Lower leg skin (tissue), 4 donors: ENCODE measurements around the gene KRTAP10-7. TPM values are rescaled to one million over a fixed set of nuclear protein-coding genes. Genes with fewer than 3 reads are reported as not detected.
"Not testable (repeated sequence)": the region's sequence is repeated elsewhere in the genome, so short reads cannot be mapped to it uniquely, and the experiment has no call there.

Experiments used
- DNase-seq, 2 donors: peaks; one replicate each; pipeline ENCODE4 v3.0.0-alpha.2; 2019; ENCODE audit warnings: low spot score in 2 of 2
- H3K4me3 ChIP-seq: fragments of 200-600 bp; sonication (generic); 2 replicates; pipeline ENCODE4 v1.5.1; 2017; ENCODE audit warnings: mild to moderate bottlenecking, low read depth; ENCODE audit not compliant: poor library complexity, severe bottlenecking
- POLR2A ChIP-seq, 2 donors: fragments of 450-650 bp; IDR thresholded peaks; one replicate each; pipeline ENCODE4 v1.6.1; 2016 to 2017; ENCODE audit warnings: antibody characterized with exemption in 2 of 2, mild to moderate bottlenecking in 1 of 2, moderate library complexity in 1 of 2
- WGBS, 2 donors: methylation state at CpG; one replicate each; pipeline ENCODE4 v1.1.5; 2018; 5-methylcytosine and 5-hydroxymethylcytosine counted together
- intact Hi-C: fragments of 100-400 bp; cut with DNase I; formaldehyde crosslinking; loops from one replicate; pipeline ENCODE4 v1.15.0; 2023; ENCODE audit warnings: low total_unique reads
- total RNA-seq, 4 donors: library from RNA; depleted of rRNA; stranded (reverse); fragments of >200 nt; gene quantifications; one replicate each; pipeline ENCODE4 v1.1.0, GENCODE V29; 2016
- TF ChIP-seq, protein P1 (sequence below), 3 donors: fragments of 450-650 bp; IDR thresholded peaks; one replicate each; pipeline ENCODE4 v1.5.1; 2016; ENCODE audit warnings: antibody characterized with exemption in 3 of 3, mild to moderate bottlenecking in 3 of 3, moderate library complexity in 2 of 3

The KRTAP10-7 gene
- total RNA-seq, 4 donors from 2014 or later: 2.4 to 11.0 TPM; not detected in 2

DNA sequence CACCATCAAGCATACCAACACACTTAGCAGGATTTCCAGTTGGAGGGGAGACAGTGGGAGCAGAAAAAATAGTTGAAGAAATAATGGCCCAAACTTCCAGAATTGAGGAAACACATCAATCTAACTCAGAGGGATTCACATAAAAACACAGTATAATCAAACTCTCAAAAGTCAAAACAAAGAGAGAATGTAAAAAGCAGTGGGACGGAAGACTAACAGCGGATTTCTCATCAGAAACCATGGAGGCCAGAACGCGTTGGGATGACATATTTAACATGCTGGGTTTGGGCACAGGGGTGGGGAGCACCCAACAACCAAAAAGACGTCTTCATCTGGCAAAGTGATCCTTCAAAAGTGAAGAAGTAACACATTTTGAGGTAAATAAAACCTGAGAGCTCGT lies 19.5 kb downstream of the KRTAP10-7 start:
- intact Hi-C loops: no loop called here
- TF ChIP-seq POLR2A (IDR thresholded peaks at IDR 0.05): no peak
- TF ChIP-seq, protein P1, sequence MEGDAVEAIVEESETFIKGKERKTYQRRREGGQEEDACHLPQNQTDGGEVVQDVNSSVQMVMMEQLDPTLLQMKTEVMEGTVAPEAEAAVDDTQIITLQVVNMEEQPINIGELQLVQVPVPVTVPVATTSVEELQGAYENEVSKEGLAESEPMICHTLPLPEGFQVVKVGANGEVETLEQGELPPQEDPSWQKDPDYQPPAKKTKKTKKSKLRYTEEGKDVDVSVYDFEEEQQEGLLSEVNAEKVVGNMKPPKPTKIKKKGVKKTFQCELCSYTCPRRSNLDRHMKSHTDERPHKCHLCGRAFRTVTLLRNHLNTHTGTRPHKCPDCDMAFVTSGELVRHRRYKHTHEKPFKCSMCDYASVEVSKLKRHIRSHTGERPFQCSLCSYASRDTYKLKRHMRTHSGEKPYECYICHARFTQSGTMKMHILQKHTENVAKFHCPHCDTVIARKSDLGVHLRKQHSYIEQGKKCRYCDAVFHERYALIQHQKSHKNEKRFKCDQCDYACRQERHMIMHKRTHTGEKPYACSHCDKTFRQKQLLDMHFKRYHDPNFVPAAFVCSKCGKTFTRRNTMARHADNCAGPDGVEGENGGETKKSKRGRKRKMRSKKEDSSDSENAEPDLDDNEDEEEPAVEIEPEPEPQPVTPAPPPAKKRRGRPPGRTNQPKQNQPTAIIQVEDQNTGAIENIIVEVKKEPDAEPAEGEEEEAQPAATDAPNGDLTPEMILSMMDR (IDR thresholded peaks at IDR 0.05): no peak
- no peak overlapping the region for H3K4me3 ChIP-seq
- 89 to 90% methylated on average over 6 of the region's 6 CpGs for WGBS, 2 donors
- DNase-seq: no peak

DNA sequence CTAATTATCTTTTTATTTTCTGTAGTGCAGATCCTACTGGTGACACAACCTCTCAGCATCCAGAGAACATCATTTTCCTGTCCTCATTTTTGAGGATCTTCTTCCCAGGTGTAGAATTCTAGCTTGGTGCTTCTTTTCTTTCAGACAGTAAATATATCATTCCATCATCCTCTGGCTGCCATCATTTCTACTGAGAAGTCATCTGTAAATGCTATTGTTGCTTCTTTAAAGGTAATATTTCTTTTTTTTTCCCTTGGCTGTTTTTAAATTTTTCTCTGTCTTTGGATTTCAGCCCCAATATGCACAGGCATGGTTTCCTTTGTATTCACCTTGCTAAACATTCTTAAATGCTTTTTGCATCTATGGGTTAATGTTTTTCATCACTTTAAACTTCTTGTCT lies 23.2 kb downstream of the KRTAP10-7 start:
- TF ChIP-seq, protein P1 (IDR thresholded peaks at IDR 0.05): no peak
- no peak for TF ChIP-seq POLR2A (IDR thresholded peaks at IDR 0.05)
- DNase-seq: no peak
- intact Hi-C loops: no loop called here
- H3K4me3 ChIP-seq: no peak overlapping the region

DNA sequence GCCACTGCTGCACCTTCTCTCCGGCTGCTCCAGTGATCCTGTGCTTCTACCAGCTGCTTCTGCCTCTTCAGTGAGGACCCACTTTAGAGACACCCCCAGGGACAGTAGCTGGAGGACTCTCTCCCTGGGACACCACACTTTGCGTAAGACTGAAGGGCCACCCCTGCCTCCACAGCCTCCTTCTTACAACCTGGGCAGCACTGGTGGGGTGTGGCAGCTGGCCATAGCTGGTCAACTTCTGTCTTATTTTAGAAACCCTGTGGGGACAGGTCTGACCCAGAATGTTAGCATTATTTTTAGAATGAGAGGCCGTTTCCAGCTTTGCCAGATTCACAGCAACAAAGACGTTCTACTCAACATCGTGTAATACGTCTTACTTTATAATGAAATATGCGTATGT lies 25.4 kb downstream of the KRTAP10-7 start:
- intact Hi-C loops: no loop called here
- no peak for DNase-seq
- TF ChIP-seq, protein P1 (IDR thresholded peaks at IDR 0.05): no peak
- no peak for TF ChIP-seq POLR2A (IDR thresholded peaks at IDR 0.05)
- WGBS, 2 donors: 86 to 89% methylated on average over 7 of the region's 7 CpGs
- no peak overlapping the region for H3K4me3 ChIP-seq

DNA sequence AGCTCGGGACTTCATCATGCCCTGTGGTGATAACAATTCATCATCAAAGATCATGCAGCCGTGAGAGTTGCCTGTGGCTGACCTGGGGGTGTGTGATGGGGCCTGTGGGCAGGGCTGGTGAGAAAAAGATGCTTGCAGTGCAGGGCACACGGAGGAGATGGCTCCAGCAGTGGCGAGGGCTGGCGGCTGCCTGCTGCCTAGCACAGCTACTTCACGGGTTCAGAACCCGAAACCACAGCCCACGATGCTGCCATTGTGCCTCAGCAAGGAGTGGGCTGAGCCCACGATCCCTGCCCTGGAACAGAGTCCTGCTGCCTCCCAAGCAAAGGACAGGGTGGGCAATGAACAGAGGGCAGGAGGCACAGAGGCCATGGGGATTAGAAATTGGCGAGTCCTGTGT lies 25.9 kb downstream of the KRTAP10-7 start:
- 71 to 76% methylated on average over 10 of the region's 10 CpGs for WGBS, 2 donors

GRCh38 chr21:44626673-44627143 lies 26.3 kb downstream of the KRTAP10-7 start, which contains the start of gene KRTAP10-9:
Gene KRTAP10-9, plus strand, starts transcription at chr21:44627093. Its CDS starts 79 bp downstream, at chr21:44627172.
- TF ChIP-seq, protein P1 (IDR thresholded peaks at IDR 0.05): no peak
- no peak for TF ChIP-seq POLR2A (IDR thresholded peaks at IDR 0.05)
- WGBS, 2 donors: 76 to 77% methylated on average over 6 to 7 of the region's 7 CpGs
- intact Hi-C loops: no loop called here
- H3K4me3 ChIP-seq: no peak within 1 kb of the TSS
- DNase-seq: no peak

More for the DNA sequence above, 25.9 kb downstream of the KRTAP10-7 start:
- TF ChIP-seq, protein P1 (IDR thresholded peaks at IDR 0.05): no peak
- no peak for TF ChIP-seq POLR2A (IDR thresholded peaks at IDR 0.05)
- H3K4me3 ChIP-seq: no peak overlapping the region
- DNase-seq: no peak
- intact Hi-C loops: no loop called here

DNA sequence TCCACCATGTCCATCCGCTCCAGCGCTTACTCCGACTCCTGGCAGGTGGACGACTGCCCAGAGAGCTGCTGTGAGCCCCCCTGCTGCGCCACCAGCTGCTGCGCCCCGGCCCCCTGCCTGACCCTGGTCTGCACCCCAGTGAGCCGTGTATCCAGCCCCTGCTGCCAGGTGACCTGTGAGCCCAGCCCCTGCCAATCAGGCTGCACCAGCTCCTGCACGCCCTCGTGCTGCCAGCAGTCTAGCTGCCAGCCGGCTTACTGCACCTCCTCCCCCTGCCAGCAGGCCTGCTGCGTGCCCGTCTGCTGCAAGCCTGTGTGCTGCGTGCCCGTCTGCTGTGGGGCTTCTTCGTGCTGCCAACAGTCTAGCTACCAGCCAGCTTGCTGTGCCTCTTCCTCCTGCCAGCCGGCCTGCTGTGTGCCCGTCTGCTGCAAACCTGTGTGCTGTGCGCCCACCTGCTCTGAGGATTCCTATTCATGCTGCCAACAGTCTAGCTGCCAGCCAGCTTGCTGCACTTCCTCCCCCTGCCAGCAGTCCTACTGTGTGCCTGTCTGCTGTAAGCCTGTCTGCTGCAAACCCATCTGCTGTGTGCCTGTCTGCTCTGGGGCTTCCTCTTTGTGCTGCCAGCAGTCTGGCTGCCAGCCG lies 26.9 kb downstream of the KRTAP10-7 start:
- H3K4me3 ChIP-seq, DNase-seq, intact Hi-C loops: not testable (repeated sequence)
- 84 to 91% methylated on average over 16 to 20 of the region's 20 CpGs for WGBS, 2 donors

DNA sequence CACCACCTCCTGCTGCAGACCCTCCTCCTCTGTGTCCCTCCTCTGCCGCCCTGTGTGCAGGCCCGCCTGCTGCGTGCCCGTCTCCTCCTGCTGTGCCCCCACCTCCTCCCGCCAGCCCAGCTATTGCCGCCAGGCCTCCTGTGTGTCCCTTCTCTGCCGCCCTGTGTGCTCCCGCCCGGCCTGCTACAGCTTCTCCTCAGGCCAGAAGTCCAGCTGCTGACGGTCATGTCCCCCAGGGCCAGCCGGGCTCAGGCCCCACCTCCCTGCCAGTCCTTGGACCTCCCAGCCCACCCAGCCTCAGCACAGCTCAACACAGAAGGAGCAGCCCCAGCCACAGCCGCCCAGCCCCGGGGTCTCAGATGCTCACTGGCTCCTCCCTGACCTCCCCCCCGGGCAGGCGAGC lies 27.4 kb downstream of the KRTAP10-7 start:
- DNase-seq, intact Hi-C loops, H3K4me3 ChIP-seq: not testable (repeated sequence)
- 60 to 64% methylated on average over 10 to 15 of the region's 15 CpGs for WGBS, 2 donors
